ENCODE data around the gene ARID5B. TPM values are rescaled to one million over a fixed set of nuclear protein-coding genes. Genes with fewer than 3 reads are reported as not detected.
"Not testable (repeated sequence)": the region's sequence is repeated elsewhere in the genome, so short reads cannot be mapped to it uniquely, and the experiment has no call there.

ARID5B gene
- total RNA-seq: 62.4 and 65.1 TPM in 2 replicates

GRCh38 chr10:61900829-61901792, at the start of gene ARID5B:
Gene ARID5B, plus strand, starts transcription at chr10:61901699. Its CDS starts 11 bp downstream, at chr10:61901710.
- Mint-ChIP-seq H3K4me1 (ENCODE audit: low read depth) (peaks cover 58% of the 10 kb centered on the region), H3K27ac (peak within 1 kb of the TSS; percentile 98), H3K27me3 (ENCODE audit: insufficient read depth) (no peaks in the 10 kb centered on the region), H3K4me3 (peak within 1 kb of the TSS; percentile 97), H3K36me3 (ENCODE audit: low read depth) (peaks cover 12% of the 10 kb centered on the region), H3K9me3 (no peaks in the 10 kb centered on the region)
- peak; percentile 44 for DNase-seq (ENCODE audit: low spot score)
- intact Hi-C loops (cut with micrococcal nuclease): loop anchor here (1.0 to 10.0 kb wide), 11 partner anchors 64 to 1996 kb away; partner anchors contain the start of genes CCDC6, EGR2 and NRBF2

GRCh38 chr10:61852261-61852660, 49.2 kb upstream of the ARID5B start:
- no peaks in the 10 kb centered on the region for H3K9me3 Mint-ChIP-seq
- peaks cover 3% of the 10 kb centered on the region for H3K4me1 Mint-ChIP-seq (ENCODE audit: low read depth)
- no peak overlapping the region for H3K27ac Mint-ChIP-seq
- intact Hi-C loops (cut with micrococcal nuclease): no loop called here
- peaks cover 2% of the 10 kb centered on the region for H3K27me3 Mint-ChIP-seq (ENCODE audit: insufficient read depth)
- no peak overlapping the region for H3K4me3 Mint-ChIP-seq
- DNase-seq (ENCODE audit: low spot score): no peak
- H3K36me3 Mint-ChIP-seq (ENCODE audit: low read depth): no peaks in the 10 kb centered on the region

- Mint-ChIP-seq H3K36me3 (ENCODE audit: low read depth) (no peaks in the 10 kb centered on the region), H3K27me3 (ENCODE audit: insufficient read depth) (peaks cover 6% of the 10 kb centered on the region), H3K27ac (no peak overlapping the region), H3K9me3 (no peaks in the 10 kb centered on the region), H3K4me3 (no peak overlapping the region), H3K4me1 (ENCODE audit: low read depth) (peaks cover 6% of the 10 kb centered on the region)
- no peak for DNase-seq (ENCODE audit: low spot score)
- intact Hi-C loops (cut with micrococcal nuclease): no loop called here
These were observed 45.7 kb upstream of the ARID5B start for GRCh38 chr10:61855771-61856170.

- peaks cover 6% of the 10 kb centered on the region for H3K4me1 Mint-ChIP-seq (ENCODE audit: low read depth)
These were observed 43.8 kb upstream of the ARID5B start for GRCh38 chr10:61857746-61858145.

GRCh38 chr10:61859786-61860185, 41.7 kb upstream of the ARID5B start:
- H3K4me3 Mint-ChIP-seq: no peak overlapping the region
- no peaks in the 10 kb centered on the region for H3K9me3 Mint-ChIP-seq
- DNase-seq (ENCODE audit: low spot score): no peak

More at GRCh38 chr10:61857746-61858145, 43.8 kb upstream of the ARID5B start:
- no peak overlapping the region for H3K4me3 Mint-ChIP-seq
- H3K36me3 Mint-ChIP-seq (ENCODE audit: low read depth): no peaks in the 10 kb centered on the region
- H3K9me3 Mint-ChIP-seq: no peaks in the 10 kb centered on the region
- no peak overlapping the region for H3K27ac Mint-ChIP-seq
- peaks cover 6% of the 10 kb centered on the region for H3K27me3 Mint-ChIP-seq (ENCODE audit: insufficient read depth)
- no peak for DNase-seq (ENCODE audit: low spot score)
- intact Hi-C loops (cut with micrococcal nuclease): no loop called here

GRCh38 chr10:61860964-61861758, 40.3 kb upstream of the ARID5B start:
- Mint-ChIP-seq H3K4me1 (ENCODE audit: low read depth) (peaks cover 6% of the 10 kb centered on the region), H3K27ac (no peak overlapping the region), H3K27me3 (ENCODE audit: insufficient read depth) (peaks cover 6% of the 10 kb centered on the region), H3K4me3 (no peak overlapping the region), H3K9me3 (no peaks in the 10 kb centered on the region), H3K36me3 (ENCODE audit: low read depth) (no peaks in the 10 kb centered on the region)
- no peak for DNase-seq (ENCODE audit: low spot score)
- intact Hi-C loops (cut with micrococcal nuclease): no loop called here

More at GRCh38 chr10:61859786-61860185, 41.7 kb upstream of the ARID5B start:
- Mint-ChIP-seq H3K36me3 (ENCODE audit: low read depth) (no peaks in the 10 kb centered on the region), H3K27me3 (ENCODE audit: insufficient read depth) (peaks cover 6% of the 10 kb centered on the region), H3K27ac (no peak overlapping the region), H3K4me1 (ENCODE audit: low read depth) (peaks cover 6% of the 10 kb centered on the region)
- intact Hi-C loops (cut with micrococcal nuclease): no loop called here

- Mint-ChIP-seq H3K4me1 (ENCODE audit: low read depth) (peaks cover 4% of the 10 kb centered on the region), H3K36me3 (ENCODE audit: low read depth) (no peaks in the 10 kb centered on the region), H3K27ac (no peak overlapping the region), H3K27me3 (ENCODE audit: insufficient read depth) (peaks cover 2% of the 10 kb centered on the region), H3K4me3 (no peak overlapping the region), H3K9me3 (no peaks in the 10 kb centered on the region)
- DNase-seq (ENCODE audit: low spot score): no peak
- intact Hi-C loops (cut with micrococcal nuclease): no loop called here
These were observed 37.5 kb upstream of the ARID5B start for GRCh38 chr10:61863981-61864380.

- DNase-seq (ENCODE audit: low spot score): no peak
- intact Hi-C loops (cut with micrococcal nuclease): no loop called here
- H3K9me3 Mint-ChIP-seq: no peaks in the 10 kb centered on the region
- peak overlapping the region; percentile 9 for H3K4me3 Mint-ChIP-seq
- H3K4me1 Mint-ChIP-seq (ENCODE audit: low read depth): peaks cover 4% of the 10 kb centered on the region
- no peaks in the 10 kb centered on the region for H3K36me3 Mint-ChIP-seq (ENCODE audit: low read depth)
- peaks cover 4% of the 10 kb centered on the region for H3K27me3 Mint-ChIP-seq (ENCODE audit: insufficient read depth)
- no peak overlapping the region for H3K27ac Mint-ChIP-seq
These were observed 34.7 kb upstream of the ARID5B start for GRCh38 chr10:61866700-61867368.

GRCh38 chr10:61867374-61867773, 34.1 kb upstream of the ARID5B start:
- H3K27me3 Mint-ChIP-seq (ENCODE audit: insufficient read depth); H3K9me3 Mint-ChIP-seq; H3K36me3 Mint-ChIP-seq (ENCODE audit: low read depth); H3K4me1 Mint-ChIP-seq (ENCODE audit: low read depth); DNase-seq (ENCODE audit: low spot score); intact Hi-C loops (cut with micrococcal nuclease); H3K27ac Mint-ChIP-seq: not testable (repeated sequence)
- peak overlapping the region; percentile 9 for H3K4me3 Mint-ChIP-seq

GRCh38 chr10:61867817-61868216, 33.7 kb upstream of the ARID5B start:
- H3K4me3 Mint-ChIP-seq: peak overlapping the region; percentile 50
- H3K27ac Mint-ChIP-seq; intact Hi-C loops (cut with micrococcal nuclease): not testable (repeated sequence)

GRCh38 chr10:61869041-61869675, 32.3 kb upstream of the ARID5B start:
- Mint-ChIP-seq H3K36me3 (ENCODE audit: low read depth) (no peaks in the 10 kb centered on the region), H3K4me1 (ENCODE audit: low read depth) (peaks cover 4% of the 10 kb centered on the region), H3K9me3 (no peaks in the 10 kb centered on the region), H3K4me3 (no peak overlapping the region), H3K27ac (no peak overlapping the region), H3K27me3 (ENCODE audit: insufficient read depth) (peaks cover 4% of the 10 kb centered on the region)
- no peak for DNase-seq (ENCODE audit: low spot score)
- intact Hi-C loops (cut with micrococcal nuclease): no loop called here

More at GRCh38 chr10:61867817-61868216, 33.7 kb upstream of the ARID5B start:
- H3K9me3 Mint-ChIP-seq; H3K36me3 Mint-ChIP-seq (ENCODE audit: low read depth); H3K4me1 Mint-ChIP-seq (ENCODE audit: low read depth); H3K27me3 Mint-ChIP-seq (ENCODE audit: insufficient read depth): not testable (repeated sequence)
- peak; percentile 47 for DNase-seq (ENCODE audit: low spot score)

Data from activated T-helper 1 cell treated with anti-CD3 and anti-CD28 coated beads, Interleukin-12 subunit alpha, Interleukin-12 subunit beta, Interleukin-2, Interleukin-4 antibody, amounts not matched to agents 30 ng/mL and 10 ng/mL and 1 ng/mL, durations not matched to agents 14 hours and 24 hours and 36 hours (primary cell).